Neural cell (in vitro differentiated cells): ENCODE measurements around the gene CACNA1C.

Experiments
- EP300 ChIP-seq: fragments of 450-650 bp; conservative IDR thresholded peaks from 2 replicates; pipeline ENCODE4 v1.6.1; 2014; ENCODE audit warnings: antibody characterized with exemption, mild to moderate bottlenecking, moderate library complexity; ENCODE audit not compliant: poor library complexity, severe bottlenecking
- EZH2 ChIP-seq: fragments of 200-600, 300-800 bp; shearing (Covaris generic), sonication (generic); IDR thresholded peaks from 2 replicates; pipeline ENCODE4 v1.6.1; 2014; ENCODE audit warnings: antibody characterized with exemption, low read length, borderline replicate concordance, mild to moderate bottlenecking; ENCODE audit not compliant: insufficient read depth, poor library complexity, severe bottlenecking
- MXI1 ChIP-seq: fragments of 450-650 bp; conservative IDR thresholded peaks from 2 replicates; pipeline ENCODE4 v1.6.1; 2014; ENCODE audit warnings: antibody characterized with exemption, mild to moderate bottlenecking; ENCODE audit not compliant: poor library complexity, severe bottlenecking
- POLR2AphosphoS5 ChIP-seq: IDR thresholded peaks from 2 replicates; pipeline ENCODE4 v1.6.1; 2012
- TF ChIP-seq, protein P1 (sequence below): fragments of 450-650 bp; IDR thresholded peaks from 2 replicates; pipeline ENCODE4 v1.5.1; 2014; ENCODE audit warnings: antibody characterized with exemption, mild to moderate bottlenecking, moderate library complexity; ENCODE audit not compliant: poor library complexity, severe bottlenecking

DNA sequence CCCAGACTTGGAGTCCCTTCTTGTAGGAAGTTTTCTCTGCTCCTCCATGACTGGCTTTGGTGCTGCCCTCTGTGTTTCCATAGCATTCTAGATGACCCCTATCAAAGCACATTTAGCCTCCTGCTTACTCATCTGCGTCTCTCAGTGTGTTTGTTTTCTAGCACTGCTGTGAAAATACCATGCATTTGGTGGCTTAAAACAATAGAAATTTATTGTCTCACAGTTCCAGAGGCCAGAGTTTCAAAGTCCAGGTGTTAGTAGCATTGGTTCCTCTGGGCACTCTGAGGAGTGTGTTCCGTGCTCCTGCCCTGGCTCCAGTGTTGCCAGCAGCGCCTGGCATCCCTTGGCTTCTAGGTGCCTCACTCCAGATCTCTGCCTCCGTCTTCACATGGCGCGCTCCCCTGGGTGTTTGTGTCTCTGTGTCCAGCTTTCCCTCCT, 86.1 kb downstream of the CACNA1C start:
- TF ChIP-seq, protein P1, sequence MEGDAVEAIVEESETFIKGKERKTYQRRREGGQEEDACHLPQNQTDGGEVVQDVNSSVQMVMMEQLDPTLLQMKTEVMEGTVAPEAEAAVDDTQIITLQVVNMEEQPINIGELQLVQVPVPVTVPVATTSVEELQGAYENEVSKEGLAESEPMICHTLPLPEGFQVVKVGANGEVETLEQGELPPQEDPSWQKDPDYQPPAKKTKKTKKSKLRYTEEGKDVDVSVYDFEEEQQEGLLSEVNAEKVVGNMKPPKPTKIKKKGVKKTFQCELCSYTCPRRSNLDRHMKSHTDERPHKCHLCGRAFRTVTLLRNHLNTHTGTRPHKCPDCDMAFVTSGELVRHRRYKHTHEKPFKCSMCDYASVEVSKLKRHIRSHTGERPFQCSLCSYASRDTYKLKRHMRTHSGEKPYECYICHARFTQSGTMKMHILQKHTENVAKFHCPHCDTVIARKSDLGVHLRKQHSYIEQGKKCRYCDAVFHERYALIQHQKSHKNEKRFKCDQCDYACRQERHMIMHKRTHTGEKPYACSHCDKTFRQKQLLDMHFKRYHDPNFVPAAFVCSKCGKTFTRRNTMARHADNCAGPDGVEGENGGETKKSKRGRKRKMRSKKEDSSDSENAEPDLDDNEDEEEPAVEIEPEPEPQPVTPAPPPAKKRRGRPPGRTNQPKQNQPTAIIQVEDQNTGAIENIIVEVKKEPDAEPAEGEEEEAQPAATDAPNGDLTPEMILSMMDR: no peak
- no peak for TF ChIP-seq EP300
- no peak for TF ChIP-seq POLR2AphosphoS5
- TF ChIP-seq EZH2: no peak
- TF ChIP-seq MXI1: no peak
